Ascending aorta (tissue), 2 donors: ENCODE measurements around the gene ITGB5. TPM values are rescaled to one million over a fixed set of nuclear protein-coding genes. Genes with fewer than 3 reads are reported as not detected.

Experiments used
- DNase-seq, 2 donors: peaks; one replicate each; pipeline ENCODE4 v3.0.0-alpha.2; 2019; ENCODE audit warnings: low spot score in 2 of 2
- H3K27ac ChIP-seq, 2 donors: fragments of 200-600 bp; sonication (generic); one replicate each; pipeline ENCODE4 v1.5.1; 2016 to 2017; ENCODE audit warnings: mild to moderate bottlenecking in 1 of 2
- H3K27me3 ChIP-seq: fragments of 200-600 bp; sonication (generic); one replicate; pipeline ENCODE4 v1.5.1; 2017
- H3K36me3 ChIP-seq, 2 donors: fragments of 200-600 bp; sonication (generic); one replicate each; pipeline ENCODE4 v1.5.1; 2016
- H3K4me1 ChIP-seq, 2 donors: fragments of 200-600 bp; sonication (generic); one replicate each; pipeline ENCODE4 v1.5.1; 2016 to 2017; ENCODE audit warnings: mild to moderate bottlenecking in 1 of 2
- H3K4me3 ChIP-seq, 2 donors: fragments of 200-600 bp; sonication (generic); one replicate each; pipeline ENCODE4 v1.5.1; 2016 to 2017; ENCODE audit warnings: mild to moderate bottlenecking in 1 of 2
- H3K9me3 ChIP-seq, 2 donors: fragments of 200-600 bp; sonication (generic); one replicate each; pipeline ENCODE4 v1.5.1; 2016
- intact Hi-C: fragments of 100-400 bp; cut with DNase I; formaldehyde crosslinking; loops from one replicate; pipeline ENCODE4 v1.15.1; 2023
- total RNA-seq: library from RNA; depleted of rRNA; stranded (reverse); fragments of >200 nt; gene quantifications from one replicate; pipeline ENCODE4 v1.1.0, GENCODE V29; 2016
- TF ChIP-seq, protein P1 (sequence below), 3 experiments: fragments of 200-600 bp in 2 of 3; fragments of 450-650 bp in 1 of 3; sonication (generic) in 2 of 3; IDR thresholded peaks; one replicate each; pipeline ENCODE4 v1.5.1; 2016 to 2019; ENCODE audit warnings: antibody characterized with exemption in 3 of 3, mild to moderate bottlenecking in 1 of 3, moderate library complexity in 1 of 3

Gene ITGB5
- total RNA-seq, 1 donor from 2014 or later, result 595 TPM

GRCh38 chr3:124919756-124920155 is 32.6 kb upstream of the ITGB5 start:
- no peaks in the 10 kb centered on the region for H3K9me3 ChIP-seq

DNA sequence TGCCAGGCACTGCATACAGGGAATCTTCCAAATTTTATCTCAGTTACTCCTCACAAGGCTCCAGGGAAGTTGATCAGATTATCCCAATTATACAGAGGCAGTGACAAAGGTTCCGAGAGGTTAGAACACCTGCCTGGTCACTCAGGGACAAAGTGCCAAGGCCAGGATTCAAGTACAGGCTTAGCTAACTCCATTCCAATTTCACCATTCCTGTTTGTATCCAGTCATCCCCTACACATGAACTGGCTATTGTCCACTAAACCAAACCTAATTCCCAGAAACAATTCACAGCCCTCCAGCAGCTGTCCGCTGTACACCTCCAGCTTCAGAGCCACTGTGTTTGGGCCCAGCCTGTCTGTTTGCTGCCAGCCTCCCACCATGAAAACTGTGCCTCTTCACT is 31.4 kb upstream of the ITGB5 start:
- Histone ChIP-seq H3K4me1 (no peaks in the 10 kb centered on the region), H3K27me3 (no peaks in the 10 kb centered on the region), H3K27ac (no peak overlapping the region), H3K9me3 (no peaks in the 10 kb centered on the region), H3K36me3 (no peaks in the 10 kb centered on the region), H3K4me3 (no peak overlapping the region)
- TF ChIP-seq, protein P1, sequence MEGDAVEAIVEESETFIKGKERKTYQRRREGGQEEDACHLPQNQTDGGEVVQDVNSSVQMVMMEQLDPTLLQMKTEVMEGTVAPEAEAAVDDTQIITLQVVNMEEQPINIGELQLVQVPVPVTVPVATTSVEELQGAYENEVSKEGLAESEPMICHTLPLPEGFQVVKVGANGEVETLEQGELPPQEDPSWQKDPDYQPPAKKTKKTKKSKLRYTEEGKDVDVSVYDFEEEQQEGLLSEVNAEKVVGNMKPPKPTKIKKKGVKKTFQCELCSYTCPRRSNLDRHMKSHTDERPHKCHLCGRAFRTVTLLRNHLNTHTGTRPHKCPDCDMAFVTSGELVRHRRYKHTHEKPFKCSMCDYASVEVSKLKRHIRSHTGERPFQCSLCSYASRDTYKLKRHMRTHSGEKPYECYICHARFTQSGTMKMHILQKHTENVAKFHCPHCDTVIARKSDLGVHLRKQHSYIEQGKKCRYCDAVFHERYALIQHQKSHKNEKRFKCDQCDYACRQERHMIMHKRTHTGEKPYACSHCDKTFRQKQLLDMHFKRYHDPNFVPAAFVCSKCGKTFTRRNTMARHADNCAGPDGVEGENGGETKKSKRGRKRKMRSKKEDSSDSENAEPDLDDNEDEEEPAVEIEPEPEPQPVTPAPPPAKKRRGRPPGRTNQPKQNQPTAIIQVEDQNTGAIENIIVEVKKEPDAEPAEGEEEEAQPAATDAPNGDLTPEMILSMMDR (IDR thresholded peaks at IDR 0.05), result no peak
- no peak for DNase-seq
- intact Hi-C loops, result no loop called here

More at GRCh38 chr3:124919756-124920155, 32.6 kb upstream of the ITGB5 start:
- no peak for DNase-seq
- no peak overlapping the region for H3K4me3 ChIP-seq
- no peaks in the 10 kb centered on the region for H3K4me1 ChIP-seq
- H3K27ac ChIP-seq, result no peak overlapping the region
- TF ChIP-seq, protein P1 (IDR thresholded peaks at IDR 0.05), result no peak
- intact Hi-C loops, result no loop called here
- no peaks in the 10 kb centered on the region for H3K36me3 ChIP-seq
- H3K27me3 ChIP-seq, result no peaks in the 10 kb centered on the region

- Histone ChIP-seq H3K36me3 (no peaks in the 10 kb centered on the region), H3K27ac (no peak overlapping the region), H3K9me3 (no peaks in the 10 kb centered on the region), H3K27me3 (no peaks in the 10 kb centered on the region), H3K4me1 (no peaks in the 10 kb centered on the region), H3K4me3 (no peak overlapping the region)
- intact Hi-C loops, result no loop called here
- TF ChIP-seq, protein P1 (IDR thresholded peaks at IDR 0.05), result no peak
- no peak for DNase-seq
These were observed 29.8 kb upstream of the ITGB5 start for GRCh38 chr3:124916837-124917409.

GRCh38 chr3:124915254-124915653 is 28.1 kb upstream of the ITGB5 start:
- Histone ChIP-seq H3K9me3 (no peaks in the 10 kb centered on the region), H3K27me3 (no peaks in the 10 kb centered on the region), H3K4me3 (no peak overlapping the region), H3K27ac (no peak overlapping the region), H3K36me3 (no peaks in the 10 kb centered on the region), H3K4me1 (no peaks in the 10 kb centered on the region)
- intact Hi-C loops, result no loop called here
- TF ChIP-seq, protein P1 (IDR thresholded peaks at IDR 0.05), result no peak
- DNase-seq, result no peak

DNA sequence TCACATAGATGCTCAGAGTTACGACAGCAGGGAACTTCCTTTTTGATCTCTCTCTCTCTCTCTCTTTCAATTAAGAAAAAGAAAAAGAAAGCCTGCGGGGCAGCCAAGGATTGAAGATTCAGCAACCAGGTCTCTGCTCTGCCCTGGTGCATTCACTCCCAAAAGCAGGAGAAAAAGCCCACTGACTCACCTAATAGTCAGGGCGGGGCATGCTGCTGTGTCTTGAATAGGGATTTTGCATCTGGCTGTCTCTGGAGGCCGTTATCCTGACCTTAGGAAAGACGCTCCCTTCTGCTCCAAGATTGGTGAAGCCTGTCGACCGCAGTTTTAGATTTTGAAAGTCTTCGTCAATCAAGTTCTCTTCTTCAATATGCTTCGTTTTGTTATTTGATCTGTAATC is 20.8 kb upstream of the ITGB5 start:
- Histone ChIP-seq H3K9me3 (no peaks in the 10 kb centered on the region), H3K36me3 (no peaks in the 10 kb centered on the region), H3K27me3 (no peaks in the 10 kb centered on the region), H3K4me3 (no peak overlapping the region), H3K27ac (no peak overlapping the region), H3K4me1 (no peaks in the 10 kb centered on the region)
- DNase-seq, result no peak
- TF ChIP-seq, protein P1 (IDR thresholded peaks at IDR 0.05), result no peak
- intact Hi-C loops, result loop anchor here (10.0 kb wide), 1 partner anchor 343 kb away; no protein-coding TSS in a partner anchor
